IMR-90 (cell line): Measurements from ENCODE around the gene CLDN9. TPM values are rescaled to one million over a fixed set of nuclear protein-coding genes. Genes with fewer than 3 reads are reported as not detected.

ENCODE experiments used
- ATAC-seq: fragments of 200-7000 bp; cut with Tn5 transposase; 2 replicates; pipeline ENCODE4 v1.9.1; 2020; ENCODE audit warnings: low read depth, mild to moderate bottlenecking, moderate library complexity
- BruUV-seq: library from RNA; stranded (reverse); fragments of 400-500 nt; replicated peaks from 2 replicates; lab custom pipeline; 2021; lab: Mats Ljungman, UMichigan
- CTCF ChIA-PET: fragments of 300-600 bp; formaldehyde crosslinking; extraction: SDS; loops from one replicate; lab custom pipeline; 2021; ENCODE audit warnings: antibody characterized with exemption; lab: Yijun Ruan, JAX
- POLR2A ChIA-PET: fragments of 300-600 bp; sonication (Branson Sonifier 250); formaldehyde crosslinking; loops from one replicate; lab custom pipeline; 2022; ENCODE audit warnings: antibody characterized with exemption; ENCODE audit not compliant: unreplicated experiment; lab: Charles Lee
- DNase-seq: peaks from one replicate; pipeline ENCODE4 v3.0.0; 2013
- H2AFZ ChIP-seq: replicated peaks from 2 replicates; pipeline ENCODE3; 2013; ENCODE audit warnings: low read length, mild to moderate bottlenecking; ENCODE audit not compliant: poor library complexity
- H2AK5ac ChIP-seq: 2 replicates; pipeline ENCODE4 v1.6.1; 2013; ENCODE audit warnings: low read depth, low read length, inconsistent platforms
- H2AK9ac ChIP-seq: replicated peaks from 2 replicates; pipeline ENCODE3; 2013; ENCODE audit warnings: mild to moderate bottlenecking, low read depth, low read length, moderate library complexity; ENCODE audit not compliant: poor library complexity
- H2BK120ac ChIP-seq: 2 replicates; pipeline ENCODE4 v1.6.1; 2013; ENCODE audit warnings: low read depth, low read length, inconsistent platforms
- H2BK15ac ChIP-seq: 3 replicates; pipeline ENCODE4 v1.6.1; 2013; ENCODE audit warnings: low read depth, low read length, inconsistent platforms
- H2BK20ac ChIP-seq: 2 replicates; pipeline ENCODE4 v1.6.1; 2013; ENCODE audit warnings: low read depth, mild to moderate bottlenecking, inconsistent platforms, low read length, moderate library complexity
- H2BK5ac ChIP-seq: 2 replicates; pipeline ENCODE4 v1.6.1; 2013; ENCODE audit warnings: mild to moderate bottlenecking, low read depth, low read length, inconsistent platforms; ENCODE audit not compliant: poor library complexity, severe bottlenecking
- H3K14ac ChIP-seq: replicated peaks from 2 replicates; pipeline ENCODE4 v1.6.1; 2013; ENCODE audit warnings: low read depth, low read length, inconsistent platforms
- H3K18ac ChIP-seq: 2 replicates; pipeline ENCODE4 v1.6.1; 2013; ENCODE audit warnings: low read depth, low read length, control low read depth
- H3K23ac ChIP-seq: 2 replicates; pipeline ENCODE4 v1.6.1; 2013; ENCODE audit warnings: low read depth, low read length, inconsistent platforms
- H3K27ac ChIP-seq: 2 replicates; pipeline ENCODE4 v1.5.1; 2013; ENCODE audit warnings: mild to moderate bottlenecking, control low read depth, low read length; ENCODE audit not compliant: insufficient read depth
- H3K27me3 ChIP-seq: 2 replicates; pipeline ENCODE4 v1.6.1; 2013; ENCODE audit warnings: low read length; ENCODE audit not compliant: control insufficient read depth, insufficient read depth
- H3K36me3 ChIP-seq: 2 replicates; pipeline ENCODE4 v1.6.1; 2013; ENCODE audit warnings: low read length, mixed read lengths; ENCODE audit not compliant: control insufficient read depth, insufficient read depth
- H3K4ac ChIP-seq: 2 replicates; pipeline ENCODE4 v1.6.1; 2013; ENCODE audit warnings: low read depth, low read length, inconsistent platforms
- H3K4me1 ChIP-seq: 2 replicates; pipeline ENCODE4 v1.6.1; 2013; ENCODE audit warnings: low read length, mixed read lengths; ENCODE audit not compliant: control insufficient read depth, insufficient read depth
- H3K4me2 ChIP-seq: 2 replicates; pipeline ENCODE4 v1.6.1; 2013; ENCODE audit warnings: low read depth, mild to moderate bottlenecking, control low read depth, low read length, moderate library complexity
- H3K4me3 ChIP-seq: 2 replicates; pipeline ENCODE4 v1.5.1; 2013; ENCODE audit warnings: low read depth, mild to moderate bottlenecking, control low read depth, low read length, moderate library complexity; ENCODE audit not compliant: insufficient read depth
- H3K56ac ChIP-seq: 2 replicates; pipeline ENCODE4 v1.6.1; 2013; ENCODE audit warnings: low read length, inconsistent platforms; ENCODE audit not compliant: insufficient read depth; ENCODE audit errors: extremely low read depth
- H3K79me1 ChIP-seq, 2 experiments: 2 replicates each; pipeline ENCODE4 v1.6.1; 2013; ENCODE audit warnings: low read length in 2 of 2, inconsistent platforms in 1 of 2, low read depth in 1 of 2
- H3K9ac ChIP-seq: 2 replicates; pipeline ENCODE4 v1.6.1; 2013; ENCODE audit warnings: low read depth, low read length, control low read depth
- H3K9me1 ChIP-seq: 2 replicates; pipeline ENCODE4 v1.6.1; 2013; ENCODE audit warnings: low read length, inconsistent platforms; ENCODE audit not compliant: insufficient read depth
- H3K9me3 ChIP-seq: 2 replicates; pipeline ENCODE4 v1.6.1; 2013; ENCODE audit warnings: low read length; ENCODE audit not compliant: control insufficient read depth, insufficient read depth
- H4K20me1 ChIP-seq: 2 replicates; pipeline ENCODE4 v1.6.1; 2013; ENCODE audit warnings: low read length, inconsistent platforms; ENCODE audit not compliant: insufficient read depth
- H4K5ac ChIP-seq: 2 replicates; pipeline ENCODE4 v1.6.1; 2013; ENCODE audit warnings: mild to moderate bottlenecking, low read depth, low read length, control low read depth
- H4K8ac ChIP-seq, 2 experiments: 2 replicates each; pipeline ENCODE4 v1.6.1; 2013; ENCODE audit warnings: low read depth in 2 of 2, low read length in 2 of 2, control low read depth in 1 of 2, inconsistent platforms in 1 of 2
- H4K91ac ChIP-seq: 2 replicates; pipeline ENCODE4 v1.6.1; 2013; ENCODE audit warnings: low read depth, low read length, inconsistent platforms; ENCODE audit not compliant: insufficient read depth
- CHD1 ChIP-seq: IDR thresholded peaks from 2 replicates; pipeline ENCODE4 v1.6.1; 2012; ENCODE audit warnings: low read depth, low read length, improper control_type of control experiment
- MAFK ChIP-seq: IDR thresholded peaks from 2 replicates; pipeline ENCODE4 v1.6.1; 2012; ENCODE audit warnings: low read depth, low read length, improper control_type of control experiment
- MAZ ChIP-seq: IDR thresholded peaks from 2 replicates; pipeline ENCODE4 v1.6.1; 2012; ENCODE audit warnings: low read depth, mild to moderate bottlenecking, low read length, improper control_type of control experiment, moderate library complexity, borderline replicate concordance
- NFE2L2 ChIP-seq: fragments of 150-350 bp; IDR thresholded peaks from 2 replicates; pipeline ENCODE4 v1.6.1; 2016; ENCODE audit warnings: low read depth, mild to moderate bottlenecking, low read length
- RAD21 ChIP-seq: IDR thresholded peaks from 2 replicates; pipeline ENCODE4 v1.6.1; 2012; ENCODE audit warnings: low read length, improper control_type of control experiment
- RCOR1 ChIP-seq: IDR thresholded peaks from 2 replicates; pipeline ENCODE4 v1.6.1; 2012; ENCODE audit warnings: mild to moderate bottlenecking, low read length, improper control_type of control experiment; ENCODE audit not compliant: insufficient replicate concordance
- USF2 ChIP-seq: fragments of 150-350 bp; IDR thresholded peaks from 2 replicates; pipeline ENCODE4 v1.6.1; 2017; ENCODE audit warnings: mild to moderate bottlenecking, antibody characterized with exemption, low read length, low read depth
- WGBS, 2 experiments: methylation state at CpG; one replicate each; pipeline versions ENCODE4 v1.1.5 to v1.1.7; 2013; ENCODE audit warnings: missing lambda C conversion rate in 2 of 2; ENCODE audit not compliant: insufficient read length in 1 of 2; ENCODE audit errors: extremely low coverage in 2 of 2; 5-methylcytosine and 5-hydroxymethylcytosine counted together
- dilution Hi-C: fragments of 300-500 bp; cut with HindIII; formaldehyde crosslinking; loops from one replicate; pipeline ENCODE4 v1.14.3; 2018; ENCODE audit warnings: low sequenced_read_pairs; ENCODE audit not compliant: unreplicated experiment
- in situ Hi-C: fragments of 300-500 bp; cut with MboI; formaldehyde crosslinking; loops from 3 replicates; pipeline ENCODE4 v1.14.3; 2019; ENCODE audit warnings: low sequenced_read_pairs, inconsistent platforms, mixed read lengths
- intact Hi-C: fragments of 100-400 bp; cut with micrococcal nuclease; formaldehyde crosslinking; loops from 2 replicates; pipeline ENCODE4 v1.10.0; 2022
- polyA plus RNA-seq, 3 experiments: library from polyadenylated mRNA; depleted of rRNA; stranded (reverse); fragments of >200 nt; gene quantifications; 2 replicates each; pipeline ENCODE4 v1.2.3, GENCODE V29; 2012; ENCODE audit warnings: low replicate concordance in 1 of 3
- total RNA-seq: library from RNA; depleted of rRNA; stranded (reverse); fragments of >200 nt; gene quantifications from 2 replicates; pipeline ENCODE4 v1.2.3, GENCODE V29; 2012

The CLDN9 gene
- total and polyA plus RNA-seq, 2 of the 4 experiments (the other 2 are of a cell fraction): 0.05 TPM; not detected in 1

- H3K79me1 ChIP-seq: peaks cover 5 to 23% of the 10 kb centered on the region in 2 experiments; a peak in 3 of 4 replicates
- no peak overlapping the region for H4K91ac ChIP-seq
- no peak overlapping the region for H2AK5ac ChIP-seq
- no peak overlapping the region for H3K56ac ChIP-seq
- H4K5ac ChIP-seq: no peak overlapping the region
- peaks cover 31% of the 10 kb centered on the region for H4K20me1 ChIP-seq
- ChIA-PET POLR2A (no interaction called here), CTCF (no interaction called here)
- H3K36me3 ChIP-seq: peaks cover 2% of the 10 kb centered on the region; the same call in 1 of the 2 replicates
- no peak overlapping the region for H3K18ac ChIP-seq
- peak overlapping the region; percentile 89 for H3K4me2 ChIP-seq
- no peak overlapping the region for H3K9ac ChIP-seq
- intact Hi-C loops: no loop called here
- no peak overlapping the region for H3K23ac ChIP-seq
- H4K8ac ChIP-seq: no peak overlapping the region
- no peak overlapping the region for H3K4me3 ChIP-seq
- peaks cover 7% of the 10 kb centered on the region; the same call in 1 of the 2 replicates for H3K4me1 ChIP-seq
- H3K27me3 ChIP-seq: peaks cover 36% of the 10 kb centered on the region
- H2AK9ac ChIP-seq: no peak overlapping the region
- no peak overlapping the region for H3K27ac ChIP-seq
- in situ Hi-C loops: no loop called here
- dilution Hi-C loops: no loop called here
- no peak overlapping the region for H2BK15ac ChIP-seq
- no peak for TF ChIP-seq MAZ
- TF ChIP-seq RCOR1: no peak
- no peak for TF ChIP-seq MAFK
- no peak for TF ChIP-seq CHD1
- no peak for TF ChIP-seq USF2
- no peak for TF ChIP-seq RAD21
- TF ChIP-seq NFE2L2: no peak
- no peak overlapping the region for H2BK20ac ChIP-seq
- H3K4ac ChIP-seq: no peak overlapping the region
- ATAC-seq (no peak), DNase-seq (no peak)
- H3K14ac ChIP-seq: no peak overlapping the region
- peaks cover 17% of the 10 kb centered on the region for H3K9me1 ChIP-seq
- BruUV-seq: no TSS peak
- H2BK120ac ChIP-seq: no peak overlapping the region
- whole genome bisulfite sequencing, 2 experiments: 22% methylated on average over 6 of the region's 18 CpGs; no CpG with 5 or more reads in 1 of the 2 experiments
- H2BK5ac ChIP-seq: no peak overlapping the region
- H3K9me3 ChIP-seq: no peaks in the 10 kb centered on the region; the same call in 1 of the 2 replicates
- H2AFZ ChIP-seq: peak overlapping the region; percentile 97
Measured at GRCh38 chr16:2968368-2968737, 44.4 kb upstream of the CLDN9 start.
